IMR-90 (cell line): ENCODE results near the gene ATP8B3. TPM values are rescaled to one million over a fixed set of nuclear protein-coding genes. Genes with fewer than 3 reads are reported as not detected.
A peak's percentile ranks its signal among the peaks of the same experiment; 100 is the strongest.

ENCODE experiments used
- ATAC-seq: fragments of 200-7000 bp; cut with Tn5 transposase; 2 replicates; pipeline ENCODE4 v1.9.1; 2020; ENCODE audit warnings: low read depth, mild to moderate bottlenecking, moderate library complexity
- BruUV-seq: library from RNA; stranded (reverse); fragments of 400-500 nt; replicated peaks from 2 replicates; lab custom pipeline; 2021; lab: Mats Ljungman, UMichigan
- CTCF ChIA-PET: fragments of 300-600 bp; formaldehyde crosslinking; extraction: SDS; loops from one replicate; lab custom pipeline; 2021; ENCODE audit warnings: antibody characterized with exemption; lab: Yijun Ruan, JAX
- POLR2A ChIA-PET: fragments of 300-600 bp; sonication (Branson Sonifier 250); formaldehyde crosslinking; loops from one replicate; lab custom pipeline; 2022; ENCODE audit warnings: antibody characterized with exemption; ENCODE audit not compliant: unreplicated experiment; lab: Charles Lee
- DNase-seq: peaks from one replicate; pipeline ENCODE4 v3.0.0; 2013
- H2AFZ ChIP-seq: replicated peaks from 2 replicates; pipeline ENCODE3; 2013; ENCODE audit warnings: low read length, mild to moderate bottlenecking; ENCODE audit not compliant: poor library complexity
- H2AK5ac ChIP-seq: 2 replicates; pipeline ENCODE4 v1.6.1; 2013; ENCODE audit warnings: low read depth, low read length, inconsistent platforms
- H2AK9ac ChIP-seq: replicated peaks from 2 replicates; pipeline ENCODE3; 2013; ENCODE audit warnings: mild to moderate bottlenecking, low read depth, low read length, moderate library complexity; ENCODE audit not compliant: poor library complexity
- H2BK120ac ChIP-seq: 2 replicates; pipeline ENCODE4 v1.6.1; 2013; ENCODE audit warnings: low read depth, low read length, inconsistent platforms
- H2BK15ac ChIP-seq: 3 replicates; pipeline ENCODE4 v1.6.1; 2013; ENCODE audit warnings: low read depth, low read length, inconsistent platforms
- H2BK20ac ChIP-seq: 2 replicates; pipeline ENCODE4 v1.6.1; 2013; ENCODE audit warnings: low read depth, mild to moderate bottlenecking, inconsistent platforms, low read length, moderate library complexity
- H2BK5ac ChIP-seq: 2 replicates; pipeline ENCODE4 v1.6.1; 2013; ENCODE audit warnings: mild to moderate bottlenecking, low read depth, low read length, inconsistent platforms; ENCODE audit not compliant: poor library complexity, severe bottlenecking
- H3K14ac ChIP-seq: replicated peaks from 2 replicates; pipeline ENCODE4 v1.6.1; 2013; ENCODE audit warnings: low read depth, low read length, inconsistent platforms
- H3K18ac ChIP-seq: 2 replicates; pipeline ENCODE4 v1.6.1; 2013; ENCODE audit warnings: low read depth, low read length, control low read depth
- H3K23ac ChIP-seq: 2 replicates; pipeline ENCODE4 v1.6.1; 2013; ENCODE audit warnings: low read depth, low read length, inconsistent platforms
- H3K27ac ChIP-seq: 2 replicates; pipeline ENCODE4 v1.5.1; 2013; ENCODE audit warnings: mild to moderate bottlenecking, control low read depth, low read length; ENCODE audit not compliant: insufficient read depth
- H3K27me3 ChIP-seq: 2 replicates; pipeline ENCODE4 v1.6.1; 2013; ENCODE audit warnings: low read length; ENCODE audit not compliant: control insufficient read depth, insufficient read depth
- H3K36me3 ChIP-seq: 2 replicates; pipeline ENCODE4 v1.6.1; 2013; ENCODE audit warnings: low read length, mixed read lengths; ENCODE audit not compliant: control insufficient read depth, insufficient read depth
- H3K4ac ChIP-seq: 2 replicates; pipeline ENCODE4 v1.6.1; 2013; ENCODE audit warnings: low read depth, low read length, inconsistent platforms
- H3K4me1 ChIP-seq: 2 replicates; pipeline ENCODE4 v1.6.1; 2013; ENCODE audit warnings: low read length, mixed read lengths; ENCODE audit not compliant: control insufficient read depth, insufficient read depth
- H3K4me2 ChIP-seq: 2 replicates; pipeline ENCODE4 v1.6.1; 2013; ENCODE audit warnings: low read depth, mild to moderate bottlenecking, control low read depth, low read length, moderate library complexity
- H3K4me3 ChIP-seq: 2 replicates; pipeline ENCODE4 v1.5.1; 2013; ENCODE audit warnings: low read depth, mild to moderate bottlenecking, control low read depth, low read length, moderate library complexity; ENCODE audit not compliant: insufficient read depth
- H3K56ac ChIP-seq: 2 replicates; pipeline ENCODE4 v1.6.1; 2013; ENCODE audit warnings: low read length, inconsistent platforms; ENCODE audit not compliant: insufficient read depth; ENCODE audit errors: extremely low read depth
- H3K79me1 ChIP-seq, 2 experiments: 2 replicates each; pipeline ENCODE4 v1.6.1; 2013; ENCODE audit warnings: low read length in 2 of 2, inconsistent platforms in 1 of 2, low read depth in 1 of 2
- H3K9ac ChIP-seq: 2 replicates; pipeline ENCODE4 v1.6.1; 2013; ENCODE audit warnings: low read depth, low read length, control low read depth
- H3K9me1 ChIP-seq: 2 replicates; pipeline ENCODE4 v1.6.1; 2013; ENCODE audit warnings: low read length, inconsistent platforms; ENCODE audit not compliant: insufficient read depth
- H3K9me3 ChIP-seq: 2 replicates; pipeline ENCODE4 v1.6.1; 2013; ENCODE audit warnings: low read length; ENCODE audit not compliant: control insufficient read depth, insufficient read depth
- H4K20me1 ChIP-seq: 2 replicates; pipeline ENCODE4 v1.6.1; 2013; ENCODE audit warnings: low read length, inconsistent platforms; ENCODE audit not compliant: insufficient read depth
- H4K5ac ChIP-seq: 2 replicates; pipeline ENCODE4 v1.6.1; 2013; ENCODE audit warnings: mild to moderate bottlenecking, low read depth, low read length, control low read depth
- H4K8ac ChIP-seq, 2 experiments: 2 replicates each; pipeline ENCODE4 v1.6.1; 2013; ENCODE audit warnings: low read depth in 2 of 2, low read length in 2 of 2, control low read depth in 1 of 2, inconsistent platforms in 1 of 2
- H4K91ac ChIP-seq: 2 replicates; pipeline ENCODE4 v1.6.1; 2013; ENCODE audit warnings: low read depth, low read length, inconsistent platforms; ENCODE audit not compliant: insufficient read depth
- CTCF ChIP-seq: conservative IDR thresholded peaks from 2 replicates; pipeline ENCODE4 v1.5.1; 2012; ENCODE audit warnings: mild to moderate bottlenecking, low read depth, low read length, improper control_type of control experiment
- ELK1 ChIP-seq: fragments of 150-350 bp; IDR thresholded peaks from 2 replicates; pipeline ENCODE4 v1.6.1; 2016; ENCODE audit warnings: low read depth, mild to moderate bottlenecking, low read length, moderate library complexity, borderline replicate concordance
- FOS ChIP-seq: fragments of 150-350 bp; IDR thresholded peaks from 2 replicates; pipeline ENCODE4 v1.6.1; 2016; ENCODE audit warnings: low read depth, low read length
- RAD21 ChIP-seq: IDR thresholded peaks from 2 replicates; pipeline ENCODE4 v1.6.1; 2012; ENCODE audit warnings: low read length, improper control_type of control experiment
- RCOR1 ChIP-seq: IDR thresholded peaks from 2 replicates; pipeline ENCODE4 v1.6.1; 2012; ENCODE audit warnings: mild to moderate bottlenecking, low read length, improper control_type of control experiment; ENCODE audit not compliant: insufficient replicate concordance
- SMC3 ChIP-seq: fragments of 150-350 bp; IDR thresholded peaks from 2 replicates; pipeline ENCODE4 v1.6.1; 2016; ENCODE audit warnings: low read depth, mild to moderate bottlenecking, antibody characterized with exemption, low read length, moderate library complexity
- WGBS, 2 experiments: methylation state at CpG; one replicate each; pipeline versions ENCODE4 v1.1.5 to v1.1.7; 2013; ENCODE audit warnings: missing lambda C conversion rate in 2 of 2; ENCODE audit not compliant: insufficient read length in 1 of 2; ENCODE audit errors: extremely low coverage in 2 of 2; 5-methylcytosine and 5-hydroxymethylcytosine counted together
- dilution Hi-C: fragments of 300-500 bp; cut with HindIII; formaldehyde crosslinking; loops from one replicate; pipeline ENCODE4 v1.14.3; 2018; ENCODE audit warnings: low sequenced_read_pairs; ENCODE audit not compliant: unreplicated experiment
- in situ Hi-C: fragments of 300-500 bp; cut with MboI; formaldehyde crosslinking; loops from 3 replicates; pipeline ENCODE4 v1.14.3; 2019; ENCODE audit warnings: low sequenced_read_pairs, inconsistent platforms, mixed read lengths
- intact Hi-C: fragments of 100-400 bp; cut with micrococcal nuclease; formaldehyde crosslinking; loops from 2 replicates; pipeline ENCODE4 v1.10.0; 2022
- polyA plus RNA-seq, 3 experiments: library from polyadenylated mRNA; depleted of rRNA; stranded (reverse); fragments of >200 nt; gene quantifications; 2 replicates each; pipeline ENCODE4 v1.2.3, GENCODE V29; 2012; ENCODE audit warnings: low replicate concordance in 1 of 3
- total RNA-seq: library from RNA; depleted of rRNA; stranded (reverse); fragments of >200 nt; gene quantifications from 2 replicates; pipeline ENCODE4 v1.2.3, GENCODE V29; 2012

The ATP8B3 gene
- total and polyA plus RNA-seq, 2 of the 4 experiments (the other 2 are of a cell fraction): 1.6 to 8.1 TPM

GRCh38 chr19:1757468-1758230 lies 54.4 kb downstream of the ATP8B3 start:
- DNase-seq (no peak), ATAC-seq (no peak)
- no peak overlapping the region for H3K9ac ChIP-seq
- H4K5ac ChIP-seq: no peak overlapping the region
- no peaks in the 10 kb centered on the region for H3K79me1 ChIP-seq
- H4K20me1 ChIP-seq: peaks cover 6% of the 10 kb centered on the region; the same call in 1 of the 2 replicates
- no peak overlapping the region for H3K4me2 ChIP-seq
- no peak overlapping the region for H3K27ac ChIP-seq
- H4K8ac ChIP-seq: no peak overlapping the region
- ChIA-PET POLR2A (no interaction called here), CTCF (no interaction called here)
- no peak overlapping the region for H3K18ac ChIP-seq
- no peak overlapping the region for H3K14ac ChIP-seq
- no peaks in the 10 kb centered on the region for H3K9me1 ChIP-seq
- dilution Hi-C loops: no loop called here
- no peak overlapping the region for H3K4ac ChIP-seq
- TF ChIP-seq RCOR1 (no peak), SMC3 (no peak), CTCF (no peak), RAD21 (no peak), ELK1 (no peak), FOS (no peak)
- H3K56ac ChIP-seq: no peak overlapping the region
- intact Hi-C loops: no loop called here
- in situ Hi-C loops: no loop called here
- no peaks in the 10 kb centered on the region for H3K4me1 ChIP-seq
- H2BK120ac ChIP-seq: no peak overlapping the region
- no peaks in the 10 kb centered on the region for H3K9me3 ChIP-seq
- no peak overlapping the region for H3K4me3 ChIP-seq
- H2AK9ac ChIP-seq: no peak overlapping the region
- H3K27me3 ChIP-seq: peaks cover 84% of the 10 kb centered on the region
- WGBS, 2 experiments: 3% methylated on average over 17 of the region's 86 CpGs; no CpG with 5 or more reads in 1 of the 2 experiments
- H2BK15ac ChIP-seq: no peak overlapping the region
- H2AK5ac ChIP-seq: no peak overlapping the region
- no peak overlapping the region for H3K23ac ChIP-seq
- H3K36me3 ChIP-seq: no peaks in the 10 kb centered on the region
- peak overlapping the region; percentile 39 for H2AFZ ChIP-seq
- no TSS peak for BruUV-seq
- H2BK20ac ChIP-seq: no peak overlapping the region
- no peak overlapping the region for H2BK5ac ChIP-seq
- no peak overlapping the region for H4K91ac ChIP-seq
